ENCODE results near the gene ATP13A1.
"Not testable (repeated sequence)": the region's sequence is repeated elsewhere in the genome, so short reads cannot be mapped to it uniquely, and the experiment has no call there.

GRCh38 chr19:19686119-19686518 is 22.6 kb upstream of the ATP13A1 start:
- not testable (repeated sequence) for TF ChIP-seq BRCA1 (IDR thresholded peaks at IDR 0.05; ENCODE audit: low read depth, low read length); CTCF (IDR thresholded peaks at IDR 0.05; ENCODE audit: control extremely low read depth in 1 of 3, insufficient read depth in 1 of 3, low read depth in 1 of 3, low read length in 3 of 3); SP4 (IDR thresholded peaks at IDR 0.05; ENCODE audit: low read length); ATF3 (IDR thresholded peaks at IDR 0.05; ENCODE audit: insufficient read depth, low read depth, low read length); GABPA (IDR thresholded peaks at IDR 0.05; ENCODE audit: borderline replicate concordance, insufficient read depth, low read length); POLR2A (IDR thresholded peaks at IDR 0.05; ENCODE audit: control extremely low read depth in 1 of 2, low read depth in 2 of 2, low read length in 2 of 2); TAF1 (IDR thresholded peaks at IDR 0.05; ENCODE audit: low read depth, low read length); USF2 (IDR thresholded peaks at IDR 0.05; ENCODE audit: low read length); POLR2AphosphoS5 (IDR thresholded peaks at IDR 0.05; ENCODE audit: low read depth, low read length)
